Hematopoietic multipotent progenitor cell treated with erythropoietin and hydrocortisone succinate and interleukin-3 and kit ligand, for 17 days (in vitro differentiated cells): Measurements from ENCODE around the gene TDRD3.
A peak's percentile ranks its signal among the peaks of the same experiment; 100 is the strongest.
"Not testable (repeated sequence)": the region's sequence is repeated elsewhere in the genome, so short reads cannot be mapped to it uniquely, and the experiment has no call there.

ENCODE experiments used
- DNase-seq: peaks from one replicate; pipeline ENCODE4 v3.0.0-alpha.2; 2015; ENCODE audit warnings: low spot score

The TDRD3 gene

DNA sequence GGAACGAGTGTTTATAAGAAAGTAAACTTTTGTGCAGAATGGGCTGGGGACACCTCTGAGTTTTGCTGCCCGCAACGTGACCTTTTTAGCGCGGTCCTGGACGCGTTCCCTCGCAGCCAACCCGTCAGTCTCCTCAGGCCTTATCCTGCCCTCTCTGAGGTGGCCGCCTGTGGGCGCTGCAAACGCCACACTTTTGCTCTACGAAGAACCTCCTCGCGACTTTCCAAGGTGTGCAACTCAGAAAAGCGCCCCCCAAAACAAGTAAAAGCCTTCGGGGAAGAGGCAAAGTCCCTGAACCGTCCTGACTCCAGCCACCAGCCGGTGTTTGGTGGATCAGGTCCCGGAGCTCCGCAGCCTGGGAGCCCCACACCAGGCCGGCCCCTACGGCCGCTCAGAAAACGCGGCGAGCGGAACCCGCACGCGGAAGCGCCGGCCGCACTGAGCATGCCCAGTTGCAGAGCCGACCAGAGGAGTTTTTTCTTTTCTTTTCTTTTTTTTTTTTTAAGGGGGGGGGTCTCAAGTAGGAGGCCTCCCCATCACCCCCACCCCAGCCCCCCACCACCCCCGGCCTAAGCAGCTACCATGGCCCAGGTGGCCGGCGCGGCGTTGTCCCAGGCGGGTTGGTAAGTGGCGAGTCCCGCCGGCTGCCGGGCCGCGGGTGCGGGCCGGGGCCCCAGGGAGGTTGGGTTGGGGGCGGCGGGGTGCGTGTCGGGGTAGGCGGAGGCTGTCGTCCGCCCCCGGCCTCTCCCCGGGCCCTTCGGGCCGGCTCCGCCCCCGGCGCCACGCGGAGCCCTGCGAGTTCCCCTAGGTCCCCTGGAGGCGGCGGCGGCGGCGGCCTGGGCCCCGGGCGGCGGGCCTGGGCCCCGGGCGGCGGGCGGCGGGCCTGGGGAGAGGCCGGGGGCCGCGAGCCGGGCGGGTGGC lies at the start of gene TDRD3:
TSS of gene TDRD3 (plus strand) at position 438 of the 921 bp plus-strand sequence. CDS start at position 583, 145 bp downstream.
- peak; percentile 79 for DNase-seq

DNA sequence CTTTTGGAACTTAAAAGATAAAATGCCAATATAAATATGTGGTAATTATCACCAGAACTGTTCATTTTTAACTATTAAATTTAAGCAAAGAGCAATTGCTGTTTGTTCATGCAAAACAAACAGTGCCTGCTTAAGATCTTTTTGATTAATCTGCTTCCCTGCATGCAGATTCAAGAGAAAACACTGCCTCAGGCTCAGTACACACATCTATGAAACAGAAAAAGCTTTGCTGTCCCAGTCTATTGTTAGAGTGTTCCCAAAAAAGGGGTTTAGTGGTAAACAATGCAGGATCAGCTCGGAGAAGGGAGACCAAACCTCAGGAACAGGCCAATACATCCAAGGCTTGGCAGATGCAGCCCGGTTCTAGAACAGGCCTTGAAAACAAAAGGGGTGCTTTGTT lies 49.3 kb upstream of the TDRD3 start:
- no peak for DNase-seq

DNA sequence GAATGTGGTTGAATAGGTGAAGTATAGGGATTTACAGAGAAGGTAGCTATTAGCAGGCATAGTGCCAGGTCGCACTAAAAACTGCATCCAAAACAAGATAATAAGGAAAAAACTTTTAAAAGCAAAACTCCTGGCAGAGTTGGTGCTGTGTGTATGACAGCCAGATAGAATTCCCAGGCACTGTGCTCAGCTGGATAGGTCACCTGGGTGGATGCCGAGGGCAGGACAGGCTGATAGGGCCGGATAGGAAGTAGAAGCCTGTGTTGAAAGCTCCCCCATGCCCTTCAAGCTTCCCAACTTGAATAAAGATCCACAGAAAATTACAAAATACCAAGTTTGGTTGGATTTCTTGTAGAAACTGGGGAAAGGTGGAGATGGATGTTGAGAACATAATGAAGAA lies 48.9 kb upstream of the TDRD3 start:
- DNase-seq, result no peak

DNA sequence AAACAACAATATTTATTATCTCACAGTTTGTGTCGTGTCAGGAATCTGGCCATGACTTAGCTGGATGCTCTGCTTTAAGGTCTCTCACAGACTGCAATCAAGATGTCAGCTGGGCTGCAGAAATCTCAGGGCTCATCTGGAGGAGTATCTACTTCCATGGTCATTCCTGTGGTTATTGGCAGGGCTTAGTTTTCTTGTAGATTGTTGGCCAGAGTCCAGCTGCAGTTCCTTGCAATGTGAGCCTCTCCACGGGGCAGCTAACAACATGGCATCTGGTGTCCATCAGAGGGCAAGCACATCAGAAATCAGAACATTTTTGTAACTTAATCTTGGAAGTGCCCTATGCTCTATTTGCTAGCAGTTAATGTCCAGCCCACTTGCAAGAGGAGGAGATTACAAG lies 45.7 kb upstream of the TDRD3 start:
- no peak for DNase-seq

DNA sequence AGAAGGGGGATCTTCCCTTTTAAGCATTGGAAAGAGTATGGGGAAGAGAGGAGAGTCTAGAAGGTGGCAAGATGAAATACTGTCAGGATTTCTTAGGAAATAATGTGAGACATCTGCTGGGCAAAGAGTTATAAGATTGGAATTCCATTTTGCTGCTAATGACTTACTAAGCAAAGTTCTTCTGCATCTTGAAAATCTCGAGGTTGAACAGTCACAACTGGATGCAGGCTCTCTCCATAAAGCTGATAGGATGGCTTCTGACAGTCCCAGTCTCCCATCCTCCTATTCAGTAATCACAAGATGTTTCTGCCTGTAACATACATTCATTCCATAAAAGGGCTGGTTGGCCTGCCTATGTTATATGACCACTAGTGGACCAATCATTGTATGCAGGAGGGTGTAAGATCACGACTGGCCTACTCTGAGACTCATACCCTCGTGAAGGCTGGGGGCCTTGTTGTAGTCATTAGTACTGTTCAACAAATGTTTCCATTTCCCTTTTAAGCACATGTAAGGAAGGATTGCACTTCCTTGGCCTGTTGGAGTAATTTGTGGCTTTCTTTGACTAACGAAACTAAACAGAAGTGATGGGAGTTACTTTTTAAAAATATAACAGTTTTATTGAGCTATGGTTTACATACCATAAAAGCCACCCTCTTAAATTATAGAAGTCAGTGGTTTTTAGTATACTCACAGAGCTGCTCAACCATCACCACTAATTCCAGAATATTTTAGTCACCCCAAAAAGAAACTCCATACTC lies 45.0 kb upstream of the TDRD3 start:
- no peak for DNase-seq

DNA sequence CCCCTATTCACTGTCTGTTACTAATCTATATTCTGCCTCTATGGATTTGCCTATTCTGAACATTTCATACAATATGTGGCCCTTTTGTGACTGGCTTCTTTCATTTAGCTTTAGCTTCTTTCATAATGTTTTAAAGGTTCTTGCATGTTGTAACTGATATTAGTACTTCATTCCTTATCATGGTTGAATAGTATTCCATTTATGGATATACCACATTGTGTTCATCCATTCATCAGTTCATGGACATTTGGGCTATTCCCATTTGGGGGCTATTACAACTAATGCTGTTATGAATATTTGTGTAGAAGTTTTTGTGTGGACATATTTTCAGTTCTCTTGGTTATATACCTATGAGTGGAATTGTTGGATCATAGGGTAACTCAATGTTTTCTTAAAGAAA lies 44.4 kb upstream of the TDRD3 start:
- DNase-seq, result no peak

DNA sequence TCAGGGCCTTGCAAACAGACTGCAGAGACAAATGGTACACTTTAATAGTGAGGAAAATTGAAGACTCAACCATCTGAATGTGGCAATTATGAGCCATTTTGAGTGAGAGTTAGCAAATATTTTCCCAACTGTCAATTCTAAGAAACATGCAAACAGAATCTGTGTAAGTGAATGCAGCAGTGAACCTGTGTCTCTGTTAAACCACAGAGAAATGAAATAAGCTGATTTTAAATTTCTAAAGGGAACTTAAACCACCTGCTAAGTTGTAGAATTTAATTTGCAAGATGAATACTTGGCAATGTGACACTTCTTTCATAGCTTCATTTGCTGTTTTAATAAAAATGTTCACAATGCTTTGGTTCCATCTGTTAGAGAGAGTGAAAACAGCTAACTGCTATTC lies 42.0 kb upstream of the TDRD3 start:
- DNase-seq, result no peak

DNA sequence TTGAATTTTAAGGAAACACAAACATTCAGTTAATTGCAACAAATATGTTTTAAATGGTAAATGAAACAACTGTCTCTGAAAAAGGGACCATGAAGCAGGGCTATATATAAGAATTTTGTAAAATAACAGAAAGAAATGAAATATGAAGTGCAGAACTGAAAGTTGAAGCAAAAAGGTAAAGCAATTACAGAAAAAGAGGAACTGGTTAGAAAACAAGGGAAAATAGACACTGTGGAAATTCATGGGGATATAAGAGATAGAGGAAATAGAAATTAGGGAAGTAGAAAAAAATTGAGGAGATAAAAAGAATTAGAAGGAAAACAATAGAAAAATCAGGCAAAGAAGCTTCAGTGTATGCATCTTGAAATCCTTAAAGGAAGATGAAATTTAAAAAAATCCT lies 40.0 kb upstream of the TDRD3 start:
- no peak for DNase-seq

DNA sequence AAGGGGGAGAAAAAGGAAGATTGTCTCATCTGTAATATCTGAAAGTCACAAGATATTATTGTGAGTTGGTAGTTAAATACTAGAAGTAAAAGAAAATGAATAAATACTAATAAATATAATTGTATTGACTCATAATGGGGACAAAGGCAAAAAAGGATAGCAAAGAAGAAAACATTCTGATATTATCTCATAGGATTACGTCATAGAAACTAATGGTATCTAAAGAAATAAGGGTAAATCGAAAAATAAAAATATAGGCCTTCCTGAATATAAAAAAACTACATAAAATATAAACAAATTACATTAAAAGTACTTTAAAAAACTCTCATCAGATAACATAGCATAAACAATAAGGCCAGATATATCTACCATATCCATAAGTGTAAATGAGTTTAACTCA lies 38.6 kb upstream of the TDRD3 start:
- DNase-seq, result no peak

DNA sequence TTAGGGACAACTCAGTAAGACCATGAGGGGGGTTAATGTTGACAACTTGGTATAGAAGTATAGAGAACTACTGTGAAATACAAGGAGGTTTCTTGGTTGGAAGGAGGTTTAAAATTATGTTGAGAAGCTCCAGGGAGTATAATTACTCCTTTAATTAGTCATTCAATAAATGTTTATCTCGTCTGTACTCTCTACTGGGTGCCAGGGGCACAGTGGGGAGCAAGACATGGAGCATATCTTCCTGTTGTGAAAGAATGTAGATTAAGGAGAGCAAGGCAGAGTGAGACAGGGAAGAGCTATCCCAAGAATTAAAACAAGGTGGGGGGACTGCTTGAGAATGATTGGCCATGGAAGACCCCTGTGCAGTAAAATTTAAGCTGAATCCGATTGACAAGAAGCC lies 33.7 kb upstream of the TDRD3 start:
- DNase-seq, result no peak

DNA sequence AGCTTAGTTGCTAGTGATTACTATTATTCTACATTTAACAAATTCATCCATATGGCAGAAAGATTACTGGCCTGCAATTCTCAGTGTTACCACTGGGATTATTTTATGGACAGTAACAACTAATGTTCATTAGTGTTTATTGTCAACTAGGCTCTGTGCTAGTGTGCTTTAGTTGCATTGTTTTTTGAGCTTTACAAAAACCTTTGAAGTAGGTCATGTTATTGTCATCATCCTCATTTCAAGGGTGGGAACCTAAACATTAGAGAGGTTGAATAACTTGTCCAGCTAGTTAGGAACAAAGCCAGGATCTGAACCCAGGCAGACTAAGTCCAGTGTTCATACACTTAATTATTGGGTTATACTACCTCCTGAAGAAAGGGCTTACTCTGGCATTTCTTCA lies 27.8 kb upstream of the TDRD3 start:
- DNase-seq, result no peak

DNA sequence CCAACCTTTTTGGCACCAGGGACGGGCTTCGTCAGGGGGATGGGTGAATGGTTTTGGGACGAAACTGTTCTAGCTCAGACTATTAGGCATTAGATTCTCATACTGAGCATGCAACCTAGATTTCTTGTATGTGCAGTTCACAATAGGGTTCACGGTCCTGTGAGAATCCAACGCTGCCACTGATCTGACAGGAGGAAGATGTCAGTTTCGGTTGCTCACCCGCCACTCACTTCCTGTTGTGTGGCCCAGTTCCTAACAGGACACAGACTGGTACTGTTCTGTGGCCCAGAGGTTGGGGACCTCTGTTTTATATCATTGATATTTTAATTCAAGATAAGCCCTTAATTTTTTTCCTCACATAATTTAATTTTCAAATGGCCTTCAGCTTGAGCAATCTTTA lies 26.7 kb upstream of the TDRD3 start:
- DNase-seq, result no peak

DNA sequence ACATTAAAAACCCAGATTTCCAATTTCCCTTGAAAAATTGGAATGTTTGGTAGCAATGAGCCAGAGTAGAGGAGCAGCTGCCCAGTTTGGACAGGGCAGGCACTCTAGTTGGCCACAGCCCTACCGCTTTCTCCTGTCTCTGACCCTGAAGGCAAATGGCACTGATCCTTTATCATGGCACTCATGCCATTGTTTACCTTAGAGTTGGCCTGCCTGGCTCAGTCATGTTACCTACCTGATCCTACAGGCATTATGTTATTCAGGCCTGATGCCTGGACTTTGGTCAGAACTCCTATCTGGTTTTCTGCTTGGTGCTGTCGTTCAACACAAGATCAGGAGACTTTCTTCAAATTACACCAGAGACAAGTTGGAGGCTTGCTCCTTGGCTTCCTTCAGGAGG lies 24.9 kb upstream of the TDRD3 start:
- DNase-seq, result no peak

DNA sequence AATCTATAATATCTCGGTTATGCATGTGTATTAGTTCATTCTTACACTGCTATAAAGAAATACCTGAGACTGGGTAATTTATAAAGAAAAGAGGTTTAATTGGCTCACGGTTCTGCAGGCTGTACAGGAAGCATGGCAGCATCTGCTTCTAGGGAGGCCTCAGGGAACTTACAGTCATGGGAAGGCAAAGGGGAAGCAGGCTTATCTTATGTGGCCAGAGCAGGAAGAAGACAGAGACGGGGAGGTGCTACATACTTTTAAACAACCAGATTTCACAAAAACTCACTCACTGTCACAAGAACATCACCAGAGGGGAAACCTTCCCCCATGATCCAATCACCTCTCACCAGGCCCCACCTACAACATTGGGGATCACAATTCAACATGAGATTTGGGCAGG lies 17.7 kb upstream of the TDRD3 start:
- DNase-seq, result not testable (repeated sequence)

DNA sequence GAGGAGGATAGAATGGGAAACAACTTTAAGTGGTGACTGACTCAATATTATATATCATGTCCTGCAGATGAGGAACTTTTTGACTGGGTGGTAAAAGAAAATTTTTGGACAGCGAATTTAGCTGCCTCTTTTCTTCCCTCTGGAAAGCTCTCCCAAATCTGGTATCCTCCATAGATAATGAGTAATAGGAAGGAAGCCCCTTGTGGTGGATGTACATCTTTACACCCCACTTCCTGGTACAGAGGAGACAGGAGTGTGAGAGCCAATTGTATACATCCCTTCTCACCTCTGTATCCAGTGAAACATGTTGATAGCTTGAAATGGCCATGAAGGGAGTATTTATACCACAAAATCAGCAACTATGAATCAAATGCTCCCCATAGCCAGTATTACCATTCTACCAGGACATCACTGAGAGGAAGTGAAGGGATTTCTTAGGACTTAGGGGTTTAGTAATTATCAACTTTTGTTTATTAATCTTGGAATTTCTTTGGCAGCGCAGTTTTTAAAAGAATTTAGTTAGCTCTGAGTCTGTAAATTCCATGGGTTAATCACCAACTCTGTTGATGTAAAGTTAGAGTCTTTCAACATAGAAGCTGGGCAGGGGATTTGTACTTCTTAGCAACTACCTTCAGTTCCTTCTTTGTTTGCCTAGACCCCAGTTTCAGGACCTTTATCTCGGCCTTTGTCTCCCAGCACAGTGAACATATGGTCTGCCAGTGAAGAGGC lies 17.0 kb upstream of the TDRD3 start:
- DNase-seq, result no peak

DNA sequence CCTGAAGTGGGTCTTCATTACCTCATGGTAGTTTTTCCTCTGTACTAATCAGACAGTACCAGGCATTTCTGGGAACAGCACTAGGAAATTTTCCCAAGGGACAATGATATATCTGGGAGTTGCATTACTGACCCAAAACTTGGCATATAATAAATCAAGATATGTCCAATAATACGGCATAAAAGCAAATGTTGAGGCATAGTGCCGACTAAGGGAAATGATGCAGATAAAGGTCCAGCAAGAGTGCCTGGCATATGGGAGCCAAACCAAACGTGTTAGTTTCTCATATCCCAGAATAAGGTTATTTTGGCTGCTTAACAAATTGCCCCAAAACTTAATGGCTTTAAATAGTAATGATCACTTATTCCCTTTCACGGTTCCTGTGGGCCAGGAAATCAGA lies 12.1 kb upstream of the TDRD3 start:
- no peak for DNase-seq

DNA sequence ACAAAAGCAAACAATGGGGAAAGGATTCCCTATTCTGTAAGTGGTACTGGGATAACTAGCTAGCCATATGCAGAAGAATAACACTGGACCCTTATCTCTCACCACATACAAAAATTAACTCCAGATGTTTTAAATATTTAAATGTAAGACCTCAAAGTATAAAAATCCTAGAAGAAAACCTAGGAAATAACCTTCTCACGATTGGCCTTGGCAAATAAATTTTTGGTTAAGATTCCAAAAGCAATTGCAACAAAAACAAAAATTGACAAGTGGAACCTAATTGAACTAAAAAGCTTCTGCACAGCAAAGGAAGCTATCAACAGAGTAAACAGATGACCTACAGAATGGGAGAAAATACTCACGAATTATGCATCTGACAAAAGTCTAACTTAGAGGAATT lies 10.8 kb upstream of the TDRD3 start:
- no peak for DNase-seq

DNA sequence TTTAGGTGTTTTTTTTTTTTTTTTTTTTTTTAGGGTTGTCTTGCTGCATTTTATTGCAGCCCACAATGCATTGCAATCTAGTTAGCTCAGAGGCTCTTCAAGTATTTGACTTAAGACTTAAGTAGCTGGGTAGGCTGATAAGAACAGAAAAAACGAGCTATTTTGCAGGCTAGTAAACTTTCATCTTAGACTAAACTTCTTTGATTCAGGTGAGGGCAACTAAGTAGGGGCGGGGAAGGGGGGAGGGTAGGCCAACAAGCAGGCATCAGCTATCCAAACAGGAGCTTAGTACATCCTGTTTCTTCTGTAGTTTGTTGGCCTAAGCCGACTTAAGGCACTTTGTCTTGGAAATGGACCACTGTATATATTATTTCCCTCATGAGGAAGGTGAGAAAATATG lies 4.9 kb upstream of the TDRD3 start:
- DNase-seq, result no peak

DNA sequence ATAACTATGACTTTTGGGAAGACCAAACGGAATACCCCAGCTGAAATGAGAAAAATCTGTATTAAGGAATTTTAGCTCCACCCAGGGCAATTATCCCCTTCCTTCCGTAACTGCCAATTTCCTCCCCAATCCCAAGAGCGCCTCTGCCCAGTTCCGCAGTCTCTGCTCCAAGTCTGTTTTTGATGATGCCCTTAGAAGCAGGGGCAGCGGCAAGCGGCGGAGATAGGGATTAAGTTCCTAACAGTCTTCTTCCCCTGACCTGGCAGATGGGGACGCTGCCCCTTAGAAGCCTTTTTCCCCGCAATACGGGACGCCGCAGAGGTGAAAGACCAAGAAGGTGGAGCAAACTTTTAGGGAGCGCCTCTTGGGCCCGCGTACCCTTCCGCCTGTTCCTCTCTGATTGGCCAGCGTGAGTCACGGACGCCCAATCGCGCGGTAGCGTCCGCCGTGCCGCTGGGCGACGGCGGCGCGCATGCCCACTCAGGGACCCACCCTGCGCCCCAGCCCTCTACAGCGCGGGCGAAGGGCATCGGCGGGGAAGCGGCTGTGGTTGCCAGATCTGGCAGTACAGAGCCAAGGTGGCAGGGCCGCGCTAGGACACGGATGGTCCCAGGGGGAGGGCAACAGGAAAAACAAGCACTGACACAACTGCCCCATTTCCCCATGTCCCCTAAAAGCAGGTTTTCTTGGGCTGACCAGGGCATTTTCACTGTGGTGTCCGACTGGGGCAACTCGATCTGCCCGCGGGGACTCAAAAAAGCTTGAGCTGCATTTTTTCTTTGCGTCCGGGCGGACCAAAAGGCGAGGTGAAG lies 843 bp upstream of the TDRD3 start:
- DNase-seq, result peak; percentile 89

DNA sequence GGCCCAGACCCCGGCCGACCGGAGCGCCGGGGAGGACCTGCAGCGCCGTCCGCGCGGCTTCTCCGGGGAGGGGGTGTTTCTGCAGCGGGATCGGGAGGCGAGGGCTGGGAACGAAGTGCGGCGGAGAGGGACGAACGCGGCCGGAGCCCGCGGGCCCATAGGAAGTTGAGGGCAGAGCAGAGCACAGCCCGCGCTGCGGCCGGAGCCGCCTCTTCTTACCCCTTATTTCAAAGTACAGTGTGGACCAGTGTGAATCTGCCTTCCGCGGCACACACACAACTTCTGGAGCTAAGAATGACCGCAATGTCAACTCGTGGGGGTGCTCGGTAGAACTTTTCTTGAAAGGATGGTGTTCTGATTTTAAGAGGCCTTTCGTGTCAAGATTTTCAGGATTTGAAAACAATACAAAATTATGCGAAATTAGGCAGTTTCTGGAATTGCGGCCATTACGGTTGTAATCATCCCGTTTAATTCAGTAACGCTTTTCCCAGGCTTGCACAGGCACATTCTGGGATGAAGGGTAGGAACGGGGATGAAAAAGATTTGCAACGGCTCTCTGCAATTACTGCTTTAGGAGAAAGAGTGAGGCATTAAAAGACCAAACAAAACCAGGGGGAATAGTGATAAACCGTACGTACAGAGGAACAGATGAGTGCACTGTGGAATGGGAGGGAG lies 821 bp downstream of the TDRD3 start:
- DNase-seq, result peak; percentile 6

DNA sequence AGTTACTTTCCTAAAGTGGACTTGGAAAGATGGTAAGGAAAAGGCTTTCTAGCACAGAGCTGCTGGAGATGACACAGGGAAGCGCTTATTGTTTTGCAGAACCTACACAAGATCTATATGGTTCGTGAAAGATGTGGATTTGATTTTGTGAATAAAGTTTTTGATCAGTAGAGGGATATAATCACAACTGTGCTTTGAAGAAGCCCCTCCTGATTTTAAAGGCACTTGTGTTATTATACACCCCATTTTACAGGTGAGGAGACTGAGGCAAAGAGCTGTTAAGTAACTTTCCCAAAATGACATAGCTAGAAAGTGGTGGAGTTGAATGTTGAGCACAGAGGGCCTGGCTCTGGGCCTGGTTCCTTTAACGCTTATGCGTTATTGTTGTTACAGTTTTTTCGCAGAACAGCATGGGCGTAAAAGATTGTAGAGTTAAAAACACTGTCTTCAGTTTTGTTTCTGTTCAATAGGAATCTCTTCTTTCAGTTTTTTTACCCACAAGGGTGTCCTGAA lies 1.4 kb downstream of the TDRD3 start:
- no peak for DNase-seq
